AG09319 (cell line): ENCODE results near the gene CCDC201.

Source experiments
- DNase-seq: peaks from one replicate; pipeline ENCODE4 v3.0.0-alpha.2; 2010; ENCODE audit warnings: low read depth; ENCODE audit errors: extremely low read depth
- CTCF ChIP-seq: IDR thresholded peaks from 2 replicates; pipeline ENCODE4 v1.5.1; 2011; ENCODE audit warnings: low read depth, mild to moderate bottlenecking, inconsistent platforms, low read length, moderate library complexity

CCDC201 gene

GRCh38 chr7:45881280-45881758 lies 8.4 kb upstream of the CCDC201 start:
- TF ChIP-seq CTCF: no peak
- DNase-seq: no peak

- DNase-seq: no peak
- TF ChIP-seq CTCF: no peak
These were observed 7.6 kb upstream of the CCDC201 start for GRCh38 chr7:45880433-45880860.

GRCh38 chr7:45878457-45879144 lies 5.7 kb upstream of the CCDC201 start:
- TF ChIP-seq CTCF: no peak
- no peak for DNase-seq

GRCh38 chr7:45876519-45876918 lies 3.6 kb upstream of the CCDC201 start:
- no peak for TF ChIP-seq CTCF
- DNase-seq: no peak

GRCh38 chr7:45874408-45875131 lies 1.7 kb upstream of the CCDC201 start:
- DNase-seq: peak; percentile 34
- TF ChIP-seq CTCF: no peak

GRCh38 chr7:45873355-45873754 lies 473 bp upstream of the CCDC201 start:
- TF ChIP-seq CTCF: no peak
- no peak for DNase-seq

GRCh38 chr7:45872116-45873034 lies 507 bp downstream of the CCDC201 start:
- DNase-seq: no peak
- peak; percentile 36 for TF ChIP-seq CTCF
